Endometrial microvascular endothelial cells (primary cell): ENCODE data around the gene TRPM6. TPM values are rescaled to one million over a fixed set of nuclear protein-coding genes. Genes with fewer than 3 reads are reported as not detected.

Experiments used
- in situ Hi-C: cut with HindIII; loops from 2 replicates; pipeline ENCODE4 v1.10.0; 2017; ENCODE audit warnings: low sequenced_read_pairs, low pct_unique_long_range_greater_than_20kb; ENCODE audit errors: inconsistent ontology term
- total RNA-seq: library from RNA; depleted of rRNA; stranded (reverse); fragments of >200 nt; gene quantifications from one replicate; pipeline ENCODE4 v1.2.3, GENCODE V29; 2015; ENCODE audit errors: inconsistent ontology term

Gene TRPM6
- total RNA-seq, 1 donor from 2014 or later = 0.09 TPM

GRCh38 chr9:74742792-74743730, 144.7 kb downstream of the TRPM6 start:
- in situ Hi-C loops = no loop called here

- in situ Hi-C loops = no loop called here
Observed at GRCh38 chr9:74742191-74742790, 145.4 kb downstream of the TRPM6 start.

DNA sequence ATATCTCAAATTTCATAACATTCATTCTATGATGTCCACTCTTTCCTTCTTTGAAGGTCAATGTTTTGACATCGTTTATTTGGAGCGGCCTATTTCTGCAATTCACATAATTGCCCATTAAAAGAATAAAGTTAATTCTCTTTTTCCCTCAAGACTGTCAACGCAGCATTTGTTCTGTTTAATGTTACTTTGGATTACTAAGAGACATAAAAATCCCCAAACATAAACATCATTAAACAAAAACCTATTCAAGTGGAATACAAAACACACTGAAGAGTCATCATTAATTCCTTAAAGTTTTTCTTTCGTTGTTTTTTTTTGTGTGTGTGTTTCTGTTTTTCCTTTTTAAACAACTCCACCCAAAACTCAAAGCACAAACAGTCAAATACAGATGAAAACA, 151.1 kb downstream of the TRPM6 start:
- in situ Hi-C loops = no loop called here

GRCh38 chr9:74735761-74736160, 152.0 kb downstream of the TRPM6 start:
- in situ Hi-C loops = no loop called here

DNA sequence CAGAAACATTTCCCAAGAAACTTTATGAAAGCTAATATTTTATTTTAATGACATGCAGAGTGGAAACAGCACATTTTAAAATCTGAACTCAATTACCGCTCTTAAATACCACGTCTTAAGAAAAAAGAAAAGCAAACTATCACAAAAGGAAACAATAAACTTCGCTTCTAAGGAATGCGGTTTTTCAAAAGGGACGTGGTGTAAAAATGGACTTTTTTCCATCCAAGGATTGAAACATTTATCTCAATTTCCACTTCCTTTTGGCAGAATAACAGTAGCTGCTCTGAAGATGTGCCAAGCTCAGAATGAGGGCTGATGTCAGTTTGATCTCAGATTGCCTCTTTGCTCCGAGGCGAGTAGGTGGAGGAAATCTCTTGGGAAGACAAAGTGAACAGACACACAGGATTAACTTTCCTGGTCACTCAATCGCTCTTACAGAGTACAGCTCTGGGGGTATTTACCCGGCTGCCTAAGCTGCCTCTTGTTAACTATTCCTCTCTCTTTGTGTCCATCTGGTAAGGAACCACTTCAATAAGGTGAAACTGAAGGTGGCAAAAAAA, 158.5 kb downstream of the TRPM6 start:
- in situ Hi-C loops = no loop called here

DNA sequence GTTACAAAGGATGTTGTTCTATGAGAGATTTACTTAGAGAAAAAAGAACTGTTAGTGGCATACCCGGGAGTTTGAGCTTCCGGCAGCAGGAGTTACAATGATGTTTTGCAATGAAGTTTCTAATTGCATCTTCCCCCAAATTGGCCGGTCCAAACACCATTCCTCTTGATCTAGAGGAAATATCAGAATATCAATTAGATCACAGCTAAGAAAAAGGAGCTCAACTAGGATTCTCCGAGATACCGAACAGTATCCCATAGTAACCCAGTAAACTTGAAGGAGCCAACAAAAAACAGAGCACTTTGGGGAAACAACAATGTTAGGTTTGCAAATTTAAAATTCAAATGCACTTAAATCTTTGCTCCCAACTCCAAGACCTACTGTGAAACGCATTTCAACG, 159.5 kb downstream of the TRPM6 start:
- in situ Hi-C loops = no loop called here

- in situ Hi-C loops = no loop called here
Observed at GRCh38 chr9:74726581-74726980, 161.1 kb downstream of the TRPM6 start.

GRCh38 chr9:74724317-74724716, 163.4 kb downstream of the TRPM6 start:
- in situ Hi-C loops = no loop called here

- in situ Hi-C loops = no loop called here
Observed at GRCh38 chr9:74721696-74722660, 165.7 kb downstream of the TRPM6 start.

GRCh38 chr9:74719306-74719705, 168.4 kb downstream of the TRPM6 start:
- in situ Hi-C loops = no loop called here

DNA sequence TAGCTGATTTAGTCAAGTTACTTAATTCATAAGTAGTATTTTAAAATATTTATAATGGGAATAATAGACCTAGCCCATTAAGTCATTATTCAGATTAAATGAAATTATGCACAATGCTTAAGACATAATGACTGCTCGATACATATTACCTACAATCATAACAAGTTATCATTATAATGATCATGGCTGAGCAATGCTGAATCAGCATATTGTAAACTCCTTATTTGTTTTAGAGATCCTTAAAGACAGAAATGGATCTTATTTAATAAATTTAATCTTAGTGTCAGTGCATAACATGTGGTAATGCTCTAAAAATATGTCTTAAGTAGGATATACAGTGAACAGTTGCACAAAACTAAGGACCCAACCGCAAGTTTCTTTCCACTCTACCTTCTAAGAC, 169.0 kb downstream of the TRPM6 start:
- in situ Hi-C loops = no loop called here

DNA sequence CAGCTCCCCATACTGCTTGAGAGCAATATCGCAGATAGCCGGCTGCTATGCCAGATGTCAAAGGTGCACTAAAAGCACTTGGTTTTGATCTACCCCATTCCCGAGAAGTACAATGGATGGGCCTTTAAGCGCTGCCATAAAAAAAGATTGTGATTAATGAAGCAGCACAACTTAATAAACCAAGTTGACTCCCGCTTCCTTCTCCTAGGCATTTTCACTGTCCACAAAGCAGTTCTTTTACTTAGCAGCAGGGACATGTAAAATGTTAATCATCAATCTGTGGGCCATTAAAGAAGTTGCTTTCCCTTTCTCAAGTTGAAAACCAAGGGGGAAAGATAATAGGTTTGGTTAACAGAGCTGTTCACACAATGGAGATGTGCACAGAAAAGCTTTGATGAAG, 176.4 kb downstream of the TRPM6 start:
- in situ Hi-C loops = no loop called here

DNA sequence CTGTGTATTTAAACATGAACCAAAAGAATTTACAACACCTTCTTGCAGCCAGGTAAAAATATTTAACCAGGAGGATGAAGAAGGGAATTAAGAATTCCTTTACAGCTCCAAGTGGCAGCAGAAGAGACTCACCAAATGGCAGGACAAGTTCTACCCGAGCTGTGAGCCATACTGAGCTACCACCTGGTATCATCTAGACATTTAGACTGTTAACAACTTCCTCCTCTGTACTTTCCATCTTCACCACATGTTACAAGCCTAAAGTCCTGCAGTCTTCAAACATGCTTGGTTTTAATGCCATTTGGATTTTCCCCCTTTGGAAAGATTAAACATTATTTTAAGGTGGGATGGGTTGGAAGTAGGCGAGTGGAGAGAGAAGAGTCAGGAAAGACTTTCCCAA, 190.2 kb downstream of the TRPM6 start:
- in situ Hi-C loops = no loop called here

DNA sequence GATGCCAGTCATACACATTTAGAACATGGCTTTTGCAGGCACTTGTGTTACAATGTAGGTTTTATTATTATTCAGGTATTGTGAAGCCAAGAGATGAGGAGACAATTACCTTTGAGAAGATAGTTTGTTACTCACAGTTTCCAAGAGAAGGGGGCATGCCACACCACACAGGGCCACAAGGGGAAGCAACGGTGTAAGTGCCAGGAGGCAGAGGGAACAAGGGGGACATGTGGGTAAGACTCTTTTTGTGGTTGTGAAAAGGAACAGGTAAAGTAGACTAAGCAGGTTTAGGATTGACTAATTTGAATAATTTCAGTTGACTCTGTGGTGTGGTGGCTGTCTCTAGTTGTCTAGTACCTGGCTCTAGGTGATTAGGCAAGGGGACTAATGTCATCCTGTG, 191.2 kb downstream of the TRPM6 start:
- in situ Hi-C loops = no loop called here

- in situ Hi-C loops = no loop called here
Observed at GRCh38 chr9:74691058-74691457, 196.7 kb downstream of the TRPM6 start.

GRCh38 chr9:74683322-74683721, 204.4 kb downstream of the TRPM6 start:
- in situ Hi-C loops = no loop called here

DNA sequence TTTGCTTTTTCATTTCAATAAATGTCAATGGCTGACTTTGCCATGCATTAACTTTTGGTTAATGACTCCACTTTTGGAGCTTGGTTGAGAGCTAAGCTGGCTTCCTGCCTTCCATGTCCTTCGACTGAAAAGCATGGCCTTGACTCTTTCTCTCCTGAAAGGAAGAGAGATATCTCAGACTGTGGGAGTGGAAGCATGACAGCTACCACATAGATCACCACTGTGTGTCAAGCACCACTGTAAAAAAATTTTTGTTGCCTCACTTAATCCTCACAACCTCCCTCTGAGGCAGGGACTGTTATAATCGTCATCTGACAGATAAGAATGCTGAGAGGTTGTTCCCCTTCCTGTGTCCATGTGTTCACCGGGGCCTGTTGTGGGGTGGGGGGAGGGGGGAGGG, 205.8 kb downstream of the TRPM6 start:
- in situ Hi-C loops = no loop called here

DNA sequence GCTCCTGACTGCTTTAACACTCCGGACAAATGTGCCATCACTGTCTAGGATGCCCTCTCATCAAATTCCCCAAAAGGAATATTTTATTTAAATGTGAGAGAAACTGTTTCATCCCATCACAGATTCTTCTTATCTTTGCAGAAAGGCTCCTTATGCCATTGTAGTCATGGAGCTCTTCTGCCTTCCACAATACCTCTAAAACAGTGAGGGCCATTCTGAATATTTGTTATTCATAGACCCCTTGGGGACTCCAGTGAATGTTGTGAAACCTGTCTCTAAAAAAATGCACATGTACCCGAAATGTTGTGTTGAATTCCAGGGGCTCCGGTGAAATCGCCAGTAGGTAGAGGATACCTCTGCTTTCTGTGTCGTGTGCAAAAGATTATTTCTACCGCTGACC, 213.6 kb downstream of the TRPM6 start:
- in situ Hi-C loops = no loop called here
